Measurements from ENCODE around the gene ATP1A2.

- TF ChIP-seq GATA2 (IDR thresholded peaks at IDR 0.05; ENCODE audit: low read depth, low read length) (no peak), GATA3 (IDR thresholded peaks at IDR 0.05; ENCODE audit: low read depth, low read length) (no peak)
These were observed 13.5 kb downstream of the ATP1A2 start for GRCh38 chr1:160129046-160129445.

All from SH-SY5Y (cell line).